Esophagus mucosa (tissue), 1 donor: ENCODE data around the gene PEX10. TPM values are rescaled to one million over a fixed set of nuclear protein-coding genes. Genes with fewer than 3 reads are reported as not detected.

ENCODE experiments used
- ATAC-seq: fragments of 200-7000 bp; cut with Tn5 transposase; one replicate; pipeline ENCODE4 v1.9.1; 2020
- total RNA-seq: library from RNA; stranded (reverse); gene quantifications from one replicate; pipeline ENCODE4 v1.2.4, GENCODE V29; 2023
- donor health status: DM: yes; HTN: yes; CAD: no.

The PEX10 gene
- total RNA-seq, 1 donor from 2014 or later, result 17.7 TPM

- no peak for ATAC-seq
These were observed 8.0 kb downstream of the PEX10 start for GRCh38 chr1:2404142-2404889.

GRCh38 chr1:2403273-2403672 is 9.1 kb downstream of the PEX10 start:
- no peak for ATAC-seq

DNA sequence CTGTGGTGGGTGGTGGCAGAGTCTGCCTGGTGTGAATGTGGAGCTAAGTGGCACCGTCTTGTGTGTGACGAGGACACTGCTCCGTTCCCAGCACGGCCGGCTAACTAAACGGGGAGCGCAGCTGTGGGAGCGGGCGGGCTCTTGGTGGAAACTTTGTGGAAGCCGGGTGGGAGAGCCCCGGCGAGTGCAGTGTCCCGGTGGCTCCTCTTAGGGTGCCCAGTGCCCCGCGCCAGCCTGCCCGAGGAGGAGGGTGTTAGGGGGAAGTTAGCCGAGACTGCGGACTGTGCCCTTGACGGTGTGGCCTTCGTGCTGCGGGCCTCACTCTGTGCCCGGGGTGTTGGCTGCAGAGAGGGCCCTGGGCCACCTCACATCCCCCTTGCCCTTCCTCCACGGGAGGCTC is 9.9 kb downstream of the PEX10 start:
- no peak for ATAC-seq

DNA sequence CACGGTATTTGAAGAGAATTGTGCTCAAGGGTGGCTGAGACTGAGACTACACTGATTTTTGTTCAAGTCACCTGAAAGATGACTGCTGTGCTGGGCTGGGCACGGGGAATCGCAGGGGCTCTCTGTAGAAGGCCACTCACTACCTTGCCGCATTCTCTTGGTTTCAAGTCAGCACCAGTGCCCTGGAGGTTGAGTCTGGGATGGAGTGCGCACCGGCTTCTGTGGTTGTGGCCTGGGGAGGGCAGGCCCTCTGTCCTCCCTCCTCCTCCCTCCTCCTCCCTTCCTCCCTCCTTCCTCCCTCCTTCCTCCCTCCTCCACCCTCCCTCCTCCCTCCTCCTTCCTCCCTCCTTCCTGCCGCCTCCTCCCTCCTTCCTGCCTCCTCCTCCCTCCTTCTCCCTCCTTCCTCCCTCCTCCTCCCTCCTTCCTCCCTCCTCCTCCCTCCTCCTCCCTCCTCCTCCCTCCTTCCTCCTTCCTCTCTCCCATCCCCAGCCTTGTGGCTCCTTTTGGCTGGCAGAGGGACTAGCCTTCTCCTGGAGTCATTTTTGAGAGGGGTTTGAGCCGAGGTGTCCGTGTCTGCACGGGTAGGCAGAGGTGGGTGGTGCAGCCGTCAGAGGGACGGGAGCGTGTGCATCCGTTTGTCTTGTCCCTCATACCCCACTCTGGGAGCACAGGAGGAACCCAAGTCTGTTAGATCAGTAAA is 11.3 kb downstream of the PEX10 start:
- no peak for ATAC-seq

DNA sequence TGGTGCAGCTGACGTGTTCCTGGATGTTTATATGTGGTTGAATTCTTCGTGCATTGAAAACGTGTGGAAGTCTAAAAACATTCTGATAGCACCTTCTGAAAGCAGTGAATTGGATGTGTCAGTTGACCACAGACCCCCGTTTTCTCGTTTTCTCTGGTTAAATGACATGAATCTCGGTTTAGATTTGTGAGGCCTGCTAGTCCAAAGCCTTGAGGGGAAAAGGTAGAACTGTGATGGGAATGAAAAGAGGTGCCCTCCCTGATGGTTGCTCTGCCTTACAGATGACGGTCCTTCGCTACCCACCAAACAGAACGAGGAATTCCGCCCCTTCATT is 11.8 kb downstream of the PEX10 start:
- ATAC-seq, result no peak

DNA sequence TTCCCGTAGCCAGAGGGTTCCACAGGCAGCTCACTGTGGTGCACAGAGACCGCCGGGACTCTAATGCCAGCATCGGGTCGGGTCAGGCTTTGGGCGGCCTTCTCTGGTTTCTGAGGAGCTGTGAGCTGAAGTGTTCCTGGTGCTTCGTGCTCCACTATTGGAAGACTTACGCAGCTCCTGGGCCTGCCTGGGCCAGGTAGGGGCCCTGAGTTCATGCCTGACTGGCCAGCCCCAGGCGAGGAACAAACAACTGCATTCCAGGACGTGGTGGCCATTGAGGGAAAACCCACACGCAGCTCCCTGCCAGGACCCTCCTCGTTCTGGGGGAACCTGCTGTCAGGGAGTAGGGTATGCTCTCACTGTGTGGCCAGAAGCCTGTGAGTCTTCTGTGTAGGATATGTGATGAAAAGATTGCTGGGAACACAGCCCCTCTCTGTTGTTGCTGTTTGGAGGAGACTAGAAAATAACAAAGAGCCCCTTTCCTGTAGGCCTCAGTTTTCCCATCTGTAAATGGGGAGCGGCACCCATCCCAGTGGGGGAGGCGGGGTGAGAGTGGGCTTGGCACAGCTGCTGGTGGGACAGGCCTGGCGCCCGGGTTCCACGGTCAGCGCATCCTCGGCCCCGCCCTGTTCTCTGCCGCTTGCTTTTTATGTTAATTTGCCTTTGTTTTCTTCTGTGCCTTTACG is 12.3 kb downstream of the PEX10 start:
- no peak for ATAC-seq

- no peak for ATAC-seq
These were observed 13.5 kb downstream of the PEX10 start for GRCh38 chr1:2398871-2399270.

GRCh38 chr1:2397007-2397679 is 15.2 kb downstream of the PEX10 start:
- ATAC-seq, result peak; percentile 81

DNA sequence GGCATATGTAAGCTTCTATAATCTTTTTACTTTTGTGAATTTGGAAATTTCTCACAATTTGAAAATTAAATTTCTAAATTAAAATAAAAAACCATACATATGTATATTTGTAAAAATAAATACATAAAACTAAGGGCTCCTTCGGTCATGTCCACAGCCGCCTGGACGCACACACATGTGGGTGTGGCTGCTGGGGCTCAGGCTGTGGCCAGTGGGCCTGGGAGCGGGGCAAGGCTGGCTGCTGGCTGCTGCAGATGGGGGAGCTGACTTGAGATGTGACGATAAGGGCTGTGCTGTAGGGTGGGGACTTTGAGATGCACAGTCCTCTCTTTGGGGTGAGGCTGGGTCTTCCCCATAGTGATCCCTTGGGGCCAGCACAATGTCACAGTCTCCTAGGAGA is 15.9 kb downstream of the PEX10 start:
- peak; percentile 5 for ATAC-seq

DNA sequence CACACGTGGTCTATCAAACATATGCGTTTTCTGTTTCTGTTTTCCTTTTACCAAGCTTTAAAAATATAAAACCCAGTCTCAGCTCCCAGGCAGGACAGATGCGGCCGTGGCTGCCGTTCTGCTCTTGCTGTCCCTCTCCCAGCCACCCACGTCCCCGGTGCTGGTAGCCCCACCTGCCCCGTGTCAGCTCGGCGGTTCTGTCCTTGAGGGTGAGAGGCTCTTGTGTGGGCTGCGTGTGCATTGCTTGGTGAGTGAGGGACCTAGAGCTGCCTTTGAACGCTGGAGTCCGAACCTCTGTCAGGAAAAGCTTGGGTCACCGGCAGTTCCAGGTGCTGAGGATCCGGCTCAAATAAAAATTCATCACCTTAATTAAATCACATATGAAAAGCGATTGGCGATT is 16.3 kb downstream of the PEX10 start:
- ATAC-seq, result no peak

- ATAC-seq, result no peak
These were observed 17.1 kb downstream of the PEX10 start for GRCh38 chr1:2395245-2395644.

DNA sequence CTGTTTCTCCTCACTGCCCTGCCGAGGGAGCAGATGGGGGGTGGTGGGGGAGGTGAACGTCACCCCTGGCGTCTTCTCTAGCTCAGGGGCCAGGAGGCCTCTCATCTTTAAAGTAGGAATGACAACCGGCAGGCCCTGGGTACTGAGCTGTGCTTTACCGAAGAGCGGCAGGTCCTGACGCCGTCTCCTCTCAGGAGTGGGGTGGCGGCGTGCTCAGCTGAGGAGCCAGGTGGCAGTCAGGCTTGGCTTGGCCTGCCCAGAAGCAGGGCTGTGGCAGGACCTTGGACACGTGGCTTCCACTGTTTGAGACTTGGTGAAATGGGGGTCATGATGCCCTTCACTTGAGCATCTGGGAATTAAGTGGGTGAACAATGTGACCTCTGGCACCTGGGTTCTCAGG is 17.6 kb downstream of the PEX10 start:
- no peak for ATAC-seq

DNA sequence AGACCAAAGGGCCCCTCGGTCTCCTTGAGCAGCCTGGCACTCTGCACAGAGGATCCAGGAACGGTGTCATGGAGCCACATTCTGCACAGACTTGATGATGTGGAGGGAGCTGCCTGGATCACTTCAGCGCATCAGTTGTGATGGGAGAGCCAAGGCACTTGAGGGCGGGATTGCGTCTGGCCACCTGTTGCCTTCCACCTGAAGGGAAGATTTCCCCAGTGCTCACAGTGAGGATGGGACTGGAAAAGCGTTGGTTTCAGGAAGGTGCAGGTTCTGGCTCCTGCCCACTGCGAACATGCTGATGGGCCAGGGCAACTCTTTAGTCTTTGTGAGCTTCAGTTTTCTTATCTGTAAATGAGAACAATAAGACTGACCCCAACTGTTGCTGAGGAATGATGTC is 18.1 kb downstream of the PEX10 start:
- no peak for ATAC-seq

GRCh38 chr1:2393471-2393877 is 18.9 kb downstream of the PEX10 start:
- ATAC-seq, result no peak

- no peak for ATAC-seq
These were observed 19.7 kb downstream of the PEX10 start for GRCh38 chr1:2392686-2393085.

GRCh38 chr1:2391931-2392509 is 20.3 kb downstream of the PEX10 start:
- peak; percentile 28 for ATAC-seq

DNA sequence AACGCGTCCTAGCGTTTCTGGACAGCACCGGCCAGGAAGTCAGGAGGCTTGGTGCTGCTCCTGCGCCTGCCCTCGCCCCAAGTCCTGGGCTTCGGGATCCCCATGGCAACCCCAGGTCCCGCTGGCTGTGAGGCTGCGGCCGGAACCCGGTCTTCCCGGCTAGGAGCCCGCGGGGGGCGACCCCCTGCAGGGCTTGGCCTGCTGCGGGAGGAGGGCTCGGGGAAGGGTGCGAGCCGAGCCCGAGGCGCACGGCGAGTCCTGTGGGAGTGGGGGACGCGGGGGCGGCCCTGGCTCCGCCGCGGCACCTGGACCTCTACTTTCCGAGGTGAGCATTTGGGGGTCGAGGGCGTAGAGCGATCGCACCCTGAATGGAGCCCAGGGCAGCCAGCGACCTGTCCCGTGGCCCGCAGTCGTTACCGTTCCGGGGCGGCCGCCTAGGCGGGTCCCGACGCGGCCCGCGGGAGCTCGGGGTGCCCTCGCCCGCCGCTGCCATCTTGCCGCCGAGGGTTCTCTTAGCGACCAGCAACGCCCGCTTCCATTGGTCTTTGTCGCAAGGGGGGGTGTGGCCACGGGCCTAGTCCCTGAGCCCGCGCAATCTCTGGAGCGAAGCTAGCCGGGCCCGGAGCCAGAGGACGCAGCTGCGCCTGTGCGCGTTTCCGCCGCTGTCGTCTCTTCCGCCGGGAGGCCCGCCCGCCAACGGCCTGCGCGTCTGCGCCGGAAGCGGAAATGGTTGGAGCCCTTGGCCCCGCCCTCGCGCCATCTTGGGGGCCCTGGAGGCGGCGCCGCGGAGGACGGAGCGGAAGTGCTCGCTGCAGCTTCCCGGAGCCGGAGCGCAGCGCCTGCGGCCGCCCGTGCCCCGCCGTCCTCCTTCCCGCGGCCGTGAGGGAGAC is 21.1 kb downstream of the PEX10 start, which contains the start of the genes MORN1 and RER1:
MORN1 (minus strand) TSS at position 514 of the 890 bp plus-strand sequence; CDS start at position 493, 21 bp downstream.
RER1 (plus strand) TSS at position 801 of the 890 bp plus-strand sequence. CDS start 3,950 bp downstream, outside the sequence.
- ATAC-seq, result peak; percentile 93

- no peak for ATAC-seq
These were observed 22.7 kb downstream of the PEX10 start for GRCh38 chr1:2389644-2390043.

DNA sequence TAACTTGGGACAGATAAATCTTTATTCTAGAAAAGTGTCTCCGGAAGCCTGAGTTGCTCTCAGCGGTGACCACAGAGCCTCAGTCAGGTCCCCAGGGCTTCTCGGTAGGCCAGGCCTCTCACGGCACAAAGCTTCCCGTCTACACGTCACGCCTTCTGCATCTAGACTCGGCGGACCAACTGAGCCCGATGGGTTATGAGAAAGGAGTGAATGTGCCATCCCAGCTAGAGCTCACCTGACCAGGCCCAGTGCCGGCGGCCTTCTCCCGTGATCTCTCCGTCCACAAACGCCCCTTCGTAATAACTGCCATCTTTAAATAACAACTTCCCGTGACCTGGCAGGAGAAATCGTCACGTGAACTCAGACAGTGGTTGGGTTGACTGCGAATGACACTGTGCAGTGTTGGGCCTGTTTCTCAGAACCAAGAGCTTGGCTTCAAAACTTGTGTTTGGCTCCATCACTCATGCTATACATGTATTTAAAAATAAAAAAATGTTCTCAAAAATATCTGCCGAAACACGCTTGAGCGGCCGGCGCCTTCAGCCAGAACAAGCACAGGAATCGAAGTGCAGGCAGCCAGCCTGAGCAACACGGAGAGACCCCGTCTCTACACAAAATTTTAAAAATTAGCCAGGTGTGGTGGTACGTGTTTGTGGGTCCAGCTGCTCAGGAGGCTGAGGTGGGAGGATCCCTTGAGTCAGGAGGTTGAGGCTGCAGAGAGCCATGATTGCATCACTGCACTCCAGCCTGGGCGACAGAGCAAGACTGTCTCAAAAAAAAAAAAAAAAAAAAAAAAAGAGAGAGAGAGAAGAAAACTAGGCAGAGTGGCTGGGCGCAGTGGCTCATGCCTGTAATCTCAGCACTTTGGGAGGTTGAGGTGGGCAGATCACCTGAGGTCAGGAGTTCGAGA is 24.1 kb downstream of the PEX10 start:
- ATAC-seq, result no peak
